ENCODE measurements around the gene CPED1. TPM values are rescaled to one million over a fixed set of nuclear protein-coding genes. Genes with fewer than 3 reads are reported as not detected.

Gene CPED1
- total and polyA plus RNA-seq, 2 experiments from 2014 or later: 0.17 to 0.47 TPM

- H3K4me3 Mint-ChIP-seq: no peak overlapping the region
- Histone ChIP-seq H3K79me2 (replicated peaks; ENCODE audit: insufficient read depth) (no peaks in the 10 kb centered on the region), H3K36me3 (ENCODE audit: insufficient read depth) (no peaks in the 10 kb centered on the region), H3K27me3 (ENCODE audit: insufficient read depth) (no peaks in the 10 kb centered on the region), H3K4me3 (no peak overlapping the region), H4K20me1 (replicated peaks; ENCODE audit: insufficient read depth) (no peaks in the 10 kb centered on the region), H2AFZ (peak overlapping the region; percentile 1; the same call in 1 of the 2 replicates), H3K4me2 (no peak overlapping the region), H3K27ac (ENCODE audit: low read depth) (no peak overlapping the region), H3K4me1 (ENCODE audit: insufficient read depth) (no peaks in the 10 kb centered on the region), H3K9me2 (ENCODE audit: insufficient read depth) (no peaks in the 10 kb centered on the region), H3F3A (replicated peaks; ENCODE audit: low read depth) (no peaks in the 10 kb centered on the region)
- ATAC-seq (no peak), DNase-seq (ENCODE audit: low spot score) (no peak)
- no peak overlapping the region for H3K27ac Mint-ChIP-seq
- no peaks in the 10 kb centered on the region for H3K27me3 Mint-ChIP-seq (ENCODE audit: insufficient read depth, low read depth, poor library complexity)
- H3K4me1 Mint-ChIP-seq: peaks cover 8% of the 10 kb centered on the region; the same call in 2 of the 3 replicates
- TF ChIP-seq CREB1 (CRISPR knock-in tag; IDR thresholded peaks at IDR 0.05; ENCODE audit: low read depth): no peak
- no peak for TF ChIP-seq JUNB (IDR thresholded peaks at IDR 0.05; ENCODE audit: unreplicated experiment)
- no peak for TF ChIP-seq ZNF114 (CRISPR knock-in tag; IDR thresholded peaks at IDR 0.05)
- no peak for TF ChIP-seq ZNF462 (CRISPR knock-in tag; IDR thresholded peaks at IDR 0.05)
- no peak for TF ChIP-seq NANOG (IDR thresholded peaks at IDR 0.05; ENCODE audit: borderline replicate concordance)
- no peak for TF ChIP-seq EZH2phosphoT487 (IDR thresholded peaks at IDR 0.05; ENCODE audit: unreplicated experiment)
- no peak for TF ChIP-seq STAT1 (IDR thresholded peaks at IDR 0.05; ENCODE audit: unreplicated experiment)
- no peak for TF ChIP-seq POLR2AphosphoS5 (IDR thresholded peaks at IDR 0.05; ENCODE audit: low read depth)
- no peak for TF ChIP-seq REST (IDR thresholded peaks at IDR 0.05; ENCODE audit: unreplicated experiment)
- TF ChIP-seq ETS1 (IDR thresholded peaks at IDR 0.05): no peak
- no peak for TF ChIP-seq ZNF331 (CRISPR knock-in tag; IDR thresholded peaks at IDR 0.05; ENCODE audit: low read depth)
- no peak for TF ChIP-seq EZH2 (IDR thresholded peaks at IDR 0.05; ENCODE audit: low read depth, unreplicated experiment)
- TF ChIP-seq CTCF (conservative IDR thresholded peaks at IDR 0.05; ENCODE audit: low read depth in 2 of 2): no peak
- H3K9me3 Mint-ChIP-seq: no peaks in the 10 kb centered on the region
- no peaks in the 10 kb centered on the region for H3K36me3 Mint-ChIP-seq (ENCODE audit: low read depth)
Measured at GRCh38 chr7:121166916-121167315, 178.4 kb downstream of the CPED1 start.

Data from GM23338 (cell line).